ENCODE data around the gene PROX1. TPM values are rescaled to one million over a fixed set of nuclear protein-coding genes. Genes with fewer than 3 reads are reported as not detected.
"Not testable (repeated sequence)": the region's sequence is repeated elsewhere in the genome, so short reads cannot be mapped to it uniquely, and the experiment has no call there.

PROX1 gene
- total RNA-seq, 1 experiment from 2014 or later: 0.40 TPM

DNA sequence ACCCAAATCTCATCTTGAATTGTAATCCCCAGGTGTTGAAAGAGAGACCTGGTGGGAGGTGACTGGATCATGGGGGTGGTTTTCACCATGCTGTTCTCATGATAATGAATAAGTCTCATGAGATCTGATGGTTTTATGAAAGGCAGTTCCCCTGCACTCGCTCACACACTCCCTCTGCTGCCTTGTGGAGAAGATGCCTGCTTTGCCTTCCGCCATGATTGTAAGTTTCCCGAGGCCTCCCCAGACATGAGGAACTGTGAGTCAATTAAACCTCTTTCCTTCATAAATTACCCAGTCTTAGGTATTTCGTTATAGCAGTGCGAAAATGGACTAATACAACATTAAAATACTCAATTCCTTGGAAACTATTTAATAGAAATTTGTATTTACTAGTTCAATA lies 99.2 kb downstream of the PROX1 start:
- H3K9me3 Mint-ChIP-seq (ENCODE audit: low read depth, unreplicated experiment): no peaks in the 10 kb centered on the region
- no TSS peak for BruUV-seq (replicated peaks)
- CTCF ChIA-PET: no interaction called here
- H3K27ac Mint-ChIP-seq (ENCODE audit: unreplicated experiment): no peak overlapping the region
- H3K36me3 Mint-ChIP-seq (ENCODE audit: insufficient read depth, unreplicated experiment): no peaks in the 10 kb centered on the region
- intact Hi-C loops (cut with micrococcal nuclease; ENCODE audit: unreplicated experiment): no loop called here
- H3K27me3 Mint-ChIP-seq (ENCODE audit: unreplicated experiment): peaks cover 55% of the 10 kb centered on the region
- H3K4me3 Mint-ChIP-seq (ENCODE audit: low read depth, unreplicated experiment): no peak overlapping the region
- DNase-seq: no peak
- TF ChIP-seq, protein P1, sequence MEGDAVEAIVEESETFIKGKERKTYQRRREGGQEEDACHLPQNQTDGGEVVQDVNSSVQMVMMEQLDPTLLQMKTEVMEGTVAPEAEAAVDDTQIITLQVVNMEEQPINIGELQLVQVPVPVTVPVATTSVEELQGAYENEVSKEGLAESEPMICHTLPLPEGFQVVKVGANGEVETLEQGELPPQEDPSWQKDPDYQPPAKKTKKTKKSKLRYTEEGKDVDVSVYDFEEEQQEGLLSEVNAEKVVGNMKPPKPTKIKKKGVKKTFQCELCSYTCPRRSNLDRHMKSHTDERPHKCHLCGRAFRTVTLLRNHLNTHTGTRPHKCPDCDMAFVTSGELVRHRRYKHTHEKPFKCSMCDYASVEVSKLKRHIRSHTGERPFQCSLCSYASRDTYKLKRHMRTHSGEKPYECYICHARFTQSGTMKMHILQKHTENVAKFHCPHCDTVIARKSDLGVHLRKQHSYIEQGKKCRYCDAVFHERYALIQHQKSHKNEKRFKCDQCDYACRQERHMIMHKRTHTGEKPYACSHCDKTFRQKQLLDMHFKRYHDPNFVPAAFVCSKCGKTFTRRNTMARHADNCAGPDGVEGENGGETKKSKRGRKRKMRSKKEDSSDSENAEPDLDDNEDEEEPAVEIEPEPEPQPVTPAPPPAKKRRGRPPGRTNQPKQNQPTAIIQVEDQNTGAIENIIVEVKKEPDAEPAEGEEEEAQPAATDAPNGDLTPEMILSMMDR (IDR thresholded peaks at IDR 0.05; ENCODE audit: unreplicated experiment): no peak
- no peaks in the 10 kb centered on the region for H3K4me1 Mint-ChIP-seq (ENCODE audit: low read depth, unreplicated experiment)

DNA sequence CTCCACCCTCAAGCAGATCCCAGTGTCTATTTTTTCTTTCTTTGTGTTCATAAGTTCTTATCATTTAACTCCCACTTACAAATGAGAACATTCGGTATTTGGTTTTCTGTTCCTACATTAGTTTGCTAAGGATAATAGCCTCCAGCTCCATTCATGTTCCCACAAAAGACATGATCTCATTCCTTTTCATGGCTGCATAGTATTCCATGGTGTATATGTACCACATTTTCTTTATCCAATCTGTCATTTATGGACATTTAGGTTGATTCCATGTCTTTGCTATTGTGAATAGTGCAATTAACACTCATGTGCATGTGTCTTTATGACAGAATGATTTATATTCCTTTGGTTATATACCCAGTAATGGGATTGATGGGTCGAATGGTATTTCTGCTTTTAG lies 101.2 kb downstream of the PROX1 start:
- H3K36me3 Mint-ChIP-seq (ENCODE audit: insufficient read depth, unreplicated experiment); H3K9me3 Mint-ChIP-seq (ENCODE audit: low read depth, unreplicated experiment); CTCF ChIA-PET; intact Hi-C loops (cut with micrococcal nuclease; ENCODE audit: unreplicated experiment); DNase-seq; H3K4me3 Mint-ChIP-seq (ENCODE audit: low read depth, unreplicated experiment); BruUV-seq (replicated peaks); H3K27ac Mint-ChIP-seq (ENCODE audit: unreplicated experiment); H3K4me1 Mint-ChIP-seq (ENCODE audit: low read depth, unreplicated experiment): not testable (repeated sequence)
- H3K27me3 Mint-ChIP-seq (ENCODE audit: unreplicated experiment): peaks cover 70% of the 10 kb centered on the region
